Measurements from ENCODE around the gene STK35.
"Not testable (repeated sequence)": the region's sequence is repeated elsewhere in the genome, so short reads cannot be mapped to it uniquely, and the experiment has no call there.

Gene STK35

GRCh38 chr20:2163312-2163711 is 61.7 kb downstream of the STK35 start:
- no peak for DNase-seq (ENCODE audit: low read depth)

- no peak for DNase-seq (ENCODE audit: low read depth)
These were observed 62.1 kb downstream of the STK35 start for GRCh38 chr20:2163757-2164156.

GRCh38 chr20:2164421-2164820 is 62.8 kb downstream of the STK35 start:
- DNase-seq (ENCODE audit: low read depth), result no peak

GRCh38 chr20:2164966-2165365 is 63.3 kb downstream of the STK35 start:
- DNase-seq (ENCODE audit: low read depth), result no peak

- DNase-seq (ENCODE audit: low read depth), result no peak
These were observed 64.2 kb downstream of the STK35 start for GRCh38 chr20:2165871-2166270.

- DNase-seq (ENCODE audit: low read depth), result no peak
These were observed 65.5 kb downstream of the STK35 start for GRCh38 chr20:2167112-2167511.

- DNase-seq (ENCODE audit: low read depth), result no peak
These were observed 67.3 kb downstream of the STK35 start for GRCh38 chr20:2168946-2169345.

- DNase-seq (ENCODE audit: low read depth), result no peak
These were observed 67.9 kb downstream of the STK35 start for GRCh38 chr20:2169456-2170088.

GRCh38 chr20:2170404-2170803 is 68.8 kb downstream of the STK35 start:
- no peak for DNase-seq (ENCODE audit: low read depth)

- no peak for DNase-seq (ENCODE audit: low read depth)
These were observed 69.7 kb downstream of the STK35 start for GRCh38 chr20:2171266-2171790.

GRCh38 chr20:2171840-2172239 is 70.2 kb downstream of the STK35 start:
- not testable (repeated sequence) for DNase-seq (ENCODE audit: low read depth)

- DNase-seq (ENCODE audit: low read depth), result no peak
These were observed 70.9 kb downstream of the STK35 start for GRCh38 chr20:2172305-2173175.

GRCh38 chr20:2173186-2173585 is 71.6 kb downstream of the STK35 start:
- no peak for DNase-seq (ENCODE audit: low read depth)

GRCh38 chr20:2174067-2174466 is 72.4 kb downstream of the STK35 start:
- DNase-seq (ENCODE audit: low read depth), result no peak

GRCh38 chr20:2176946-2177345 is 75.3 kb downstream of the STK35 start:
- DNase-seq (ENCODE audit: low read depth), result no peak

GRCh38 chr20:2178318-2179232 is 76.9 kb downstream of the STK35 start:
- DNase-seq (ENCODE audit: low read depth), result no peak

GRCh38 chr20:2179233-2179580 is 77.6 kb downstream of the STK35 start:
- no peak for DNase-seq (ENCODE audit: low read depth)

GRCh38 chr20:2179949-2180348 is 78.3 kb downstream of the STK35 start:
- no peak for DNase-seq (ENCODE audit: low read depth)

- DNase-seq (ENCODE audit: low read depth), result no peak
These were observed 81.8 kb downstream of the STK35 start for GRCh38 chr20:2183381-2183780.

- not testable (repeated sequence) for DNase-seq (ENCODE audit: low read depth)
These were observed 83.3 kb downstream of the STK35 start for GRCh38 chr20:2184933-2185332.

GRCh38 chr20:2195614-2196013 is 94.0 kb downstream of the STK35 start:
- no peak for DNase-seq (ENCODE audit: low read depth)

GRCh38 chr20:2197166-2197565 is 95.5 kb downstream of the STK35 start:
- no peak for DNase-seq (ENCODE audit: low read depth)

Data from non-pigmented ciliary epithelial cell (primary cell).